ENCODE results near the gene PLPP3. TPM values are rescaled to one million over a fixed set of nuclear protein-coding genes. Genes with fewer than 3 reads are reported as not detected.

The PLPP3 gene
- polyA plus RNA-seq, 3 donors = 0.21 to 0.32 TPM; not detected in 1

GRCh38 chr1:56466538-56466937 is 112.8 kb downstream of the PLPP3 start:
- Histone ChIP-seq H3K4me3 (replicated peaks in 1 of 3; ENCODE audit: low read depth in 2 of 3, low read length in 3 of 3) (no peak overlapping the region), H3K4me1 (ENCODE audit: control insufficient read depth in 1 of 2, insufficient read depth in 2 of 2, low read length in 2 of 2) (peaks cover 37 to 41% of the 10 kb centered on the region in 2 donors), H3K9ac (ENCODE audit: insufficient read depth, low read length, poor library complexity, severe bottlenecking) (no peak overlapping the region), H3K27me3 (ENCODE audit: control insufficient read depth in 2 of 2, insufficient read depth in 2 of 2, low read length in 2 of 2) (no peaks in the 10 kb centered on the region), H3K4me2 (replicated peaks; ENCODE audit: extremely low read depth, low read length, poor library complexity, severe bottlenecking) (peak overlapping the region; percentile 20), H3K9me3 (replicated peaks in 1 of 2; ENCODE audit: control insufficient read depth in 1 of 2, insufficient read depth in 1 of 2, low read length in 2 of 2) (no peaks in the 10 kb centered on the region), H3K79me2 (ENCODE audit: insufficient read depth, low read length) (no peaks in the 10 kb centered on the region), H3K36me3 (replicated peaks in 1 of 2; ENCODE audit: control insufficient read depth in 1 of 2, insufficient read depth in 2 of 2, low read length in 2 of 2) (no peaks in the 10 kb centered on the region), H3K27ac (ENCODE audit: low read depth in 1 of 2, low read length in 2 of 2) (peak overlapping the region in 1 of 2 donors; percentile 18), H4K20me1 (ENCODE audit: insufficient read depth, low read length) (no peaks in the 10 kb centered on the region), H2AFZ (ENCODE audit: insufficient read depth, low read depth, low read length, poor library complexity, severe bottlenecking) (no peak overlapping the region)
- H3K27ac Mint-ChIP-seq = peak overlapping the region in 4 of 7 donors; percentile 26 to 87 (median 42)
- peak; percentile 34 to 46 (median 41) for DNase-seq
- H3K4me1 Mint-ChIP-seq = peaks cover 42% of the 10 kb centered on the region
- H3K36me3 Mint-ChIP-seq = peaks cover 0 to 2% of the 10 kb centered on the region in 2 donors
- peaks cover 5 to 8% (median 5%) of the 10 kb centered on the region in 3 donors for H3K27me3 Mint-ChIP-seq (ENCODE audit: low read depth in 3 of 3)
- no peak overlapping the region for H3K4me3 Mint-ChIP-seq
- no peaks in the 10 kb centered on the region for H3K9me3 Mint-ChIP-seq
- intact Hi-C loops (cut with micrococcal nuclease) = no loop called here
- TF ChIP-seq CTCF (IDR thresholded peaks at IDR 0.05) = no peak
- 100% methylated on average over 1 of the region's 1 CpG for WGBS (ENCODE audit: insufficient coverage)

- no peak overlapping the region for H3K4me2 ChIP-seq (replicated peaks; ENCODE audit: extremely low read depth, low read length, poor library complexity, severe bottlenecking)
- H3K4me3 Mint-ChIP-seq = no peak overlapping the region
- no peak for TF ChIP-seq CTCF (IDR thresholded peaks at IDR 0.05)
- H2AFZ ChIP-seq (ENCODE audit: insufficient read depth, low read depth, low read length, poor library complexity, severe bottlenecking) = no peak overlapping the region
- no peaks in the 10 kb centered on the region for H3K79me2 ChIP-seq (ENCODE audit: insufficient read depth, low read length)
- H3K27ac Mint-ChIP-seq = no peak overlapping the region
- no peaks in the 10 kb centered on the region for H3K9me3 ChIP-seq (replicated peaks in 1 of 2; ENCODE audit: control insufficient read depth in 1 of 2, insufficient read depth in 1 of 2, low read length in 2 of 2)
- H3K4me1 ChIP-seq (ENCODE audit: control insufficient read depth in 1 of 2, insufficient read depth in 2 of 2, low read length in 2 of 2) = peaks cover 19 to 21% of the 10 kb centered on the region in 2 donors
- no peaks in the 10 kb centered on the region for H3K36me3 ChIP-seq (replicated peaks in 1 of 2; ENCODE audit: control insufficient read depth in 1 of 2, insufficient read depth in 2 of 2, low read length in 2 of 2)
- no peaks in the 10 kb centered on the region for H4K20me1 ChIP-seq (ENCODE audit: insufficient read depth, low read length)
- peaks cover 2 to 3% (median 3%) of the 10 kb centered on the region in 3 donors for H3K27me3 Mint-ChIP-seq (ENCODE audit: low read depth in 3 of 3)
- no peaks in the 10 kb centered on the region for H3K9me3 Mint-ChIP-seq
- DNase-seq = no peak
- 96% methylated on average over 3 of the region's 4 CpGs for WGBS (ENCODE audit: insufficient coverage)
- intact Hi-C loops (cut with micrococcal nuclease) = no loop called here
- H3K4me3 ChIP-seq (replicated peaks in 1 of 3; ENCODE audit: low read depth in 2 of 3, low read length in 3 of 3) = no peak overlapping the region
- no peak overlapping the region for H3K27ac ChIP-seq (ENCODE audit: low read depth in 1 of 2, low read length in 2 of 2)
- peaks cover 0 to 2% of the 10 kb centered on the region in 2 donors for H3K27me3 ChIP-seq (ENCODE audit: control insufficient read depth in 2 of 2, insufficient read depth in 2 of 2, low read length in 2 of 2)
- peaks cover 20% of the 10 kb centered on the region for H3K4me1 Mint-ChIP-seq
- no peaks in the 10 kb centered on the region for H3K36me3 Mint-ChIP-seq
- no peak overlapping the region for H3K9ac ChIP-seq (ENCODE audit: insufficient read depth, low read length, poor library complexity, severe bottlenecking)
These were observed 115.1 kb downstream of the PLPP3 start for GRCh38 chr1:56464294-56464693.
